Measurements from ENCODE around the gene THRAP3.

Gene THRAP3

DNA sequence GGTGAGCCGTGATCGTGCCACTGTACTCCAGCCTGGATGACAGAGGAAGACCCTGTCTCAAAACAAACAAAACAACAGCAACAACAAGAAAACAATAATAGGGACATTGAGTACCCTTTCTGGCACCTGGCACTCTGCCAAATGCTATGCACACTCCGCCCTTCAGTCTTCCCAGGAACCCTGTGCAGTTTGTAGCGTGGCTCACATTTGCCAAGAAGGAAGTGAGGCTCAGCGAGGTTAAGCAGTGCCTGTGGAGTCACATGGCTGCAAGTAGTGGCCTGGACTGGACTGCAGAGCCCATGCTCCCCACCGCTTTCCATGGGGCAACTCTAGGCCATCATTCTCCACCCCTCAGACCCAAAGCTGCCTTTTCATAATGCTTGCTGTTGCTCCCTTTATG, 104.5 kb downstream of the THRAP3 start:
- peak; percentile 77 for DNase-seq

- no peak for DNase-seq
Observed at GRCh38 chr1:36329817-36330216, 105.6 kb downstream of the THRAP3 start.

- no peak for DNase-seq
Observed at GRCh38 chr1:36330940-36331339, 106.7 kb downstream of the THRAP3 start.

GRCh38 chr1:36337830-36338229, 113.6 kb downstream of the THRAP3 start:
- no peak for DNase-seq

GRCh38 chr1:36339215-36339614, 115.0 kb downstream of the THRAP3 start:
- DNase-seq: peak; percentile 18

GRCh38 chr1:36339615-36340014, 115.4 kb downstream of the THRAP3 start:
- no peak for DNase-seq

DNA sequence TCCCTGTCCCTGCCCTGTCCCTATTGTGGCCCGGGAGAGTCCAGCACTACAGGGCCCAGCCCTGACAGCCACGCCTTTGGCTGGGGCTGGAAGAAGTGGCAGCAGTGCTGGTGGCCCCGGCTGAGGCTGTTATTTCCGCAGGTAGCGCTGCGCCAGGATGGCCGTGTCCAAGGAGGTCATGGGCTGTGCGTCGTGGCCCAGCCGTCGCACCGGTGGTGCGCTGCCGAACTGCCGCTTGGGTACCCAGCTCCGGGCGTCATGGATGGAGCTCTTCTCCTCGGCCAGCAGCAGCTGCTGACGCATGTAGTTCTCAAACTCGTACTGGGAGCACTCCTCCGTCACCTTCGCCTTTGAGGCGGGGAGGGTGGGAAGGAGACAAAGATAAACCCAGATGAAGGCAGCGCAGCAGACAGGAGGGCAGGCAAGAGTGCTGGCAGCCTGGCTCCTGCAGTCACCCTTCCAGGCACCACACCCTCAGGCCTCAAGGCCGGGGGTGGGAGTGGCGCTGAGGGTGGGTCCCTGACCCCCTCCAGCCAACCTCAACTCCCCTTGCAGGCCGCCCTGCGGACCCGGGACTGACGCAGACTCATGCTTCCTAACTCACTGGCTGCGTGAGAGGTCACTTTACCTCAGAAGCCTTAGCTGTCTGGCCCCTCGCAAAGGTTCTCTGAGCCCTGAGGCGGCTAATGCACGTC, 117.5 kb downstream of the THRAP3 start:
- no peak for DNase-seq

DNA sequence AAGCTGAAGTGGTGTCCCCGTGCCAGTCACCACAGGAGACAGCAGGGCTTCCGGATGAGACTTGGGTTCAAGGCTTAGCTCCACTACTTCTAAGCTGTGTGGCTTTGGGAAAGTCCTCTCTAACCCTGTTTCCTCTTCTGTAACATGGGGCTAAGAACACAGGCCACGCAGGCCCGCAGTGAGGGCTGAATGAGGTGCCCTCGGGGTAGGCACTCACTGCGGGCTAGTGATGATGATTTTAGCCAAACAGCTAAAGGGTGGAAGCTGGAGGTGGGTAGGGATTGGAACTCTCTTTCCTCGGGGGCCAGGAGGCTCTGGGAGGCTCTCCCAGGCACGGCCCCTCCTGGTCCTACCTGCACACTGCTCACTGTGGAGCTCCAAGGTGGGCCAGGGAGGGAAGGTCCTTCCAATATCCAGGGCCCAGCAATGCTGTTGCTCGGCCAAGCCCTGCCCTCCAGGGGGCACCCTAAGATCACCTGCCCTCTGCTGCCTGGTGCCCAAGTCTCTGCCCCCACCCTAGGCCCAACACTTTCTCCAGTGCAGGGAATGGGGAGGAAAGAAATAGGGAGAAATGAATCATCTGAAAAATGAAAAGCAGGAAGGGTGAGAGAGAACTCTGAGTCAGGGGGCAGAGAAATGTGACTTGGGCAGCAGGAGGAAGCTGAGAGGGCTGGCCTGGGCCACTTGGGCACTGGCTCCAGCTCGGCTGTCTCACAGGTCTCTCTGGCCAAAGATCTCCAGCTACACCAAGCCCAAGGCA, 118.4 kb downstream of the THRAP3 start:
- peak; percentile 20 for DNase-seq

DNA sequence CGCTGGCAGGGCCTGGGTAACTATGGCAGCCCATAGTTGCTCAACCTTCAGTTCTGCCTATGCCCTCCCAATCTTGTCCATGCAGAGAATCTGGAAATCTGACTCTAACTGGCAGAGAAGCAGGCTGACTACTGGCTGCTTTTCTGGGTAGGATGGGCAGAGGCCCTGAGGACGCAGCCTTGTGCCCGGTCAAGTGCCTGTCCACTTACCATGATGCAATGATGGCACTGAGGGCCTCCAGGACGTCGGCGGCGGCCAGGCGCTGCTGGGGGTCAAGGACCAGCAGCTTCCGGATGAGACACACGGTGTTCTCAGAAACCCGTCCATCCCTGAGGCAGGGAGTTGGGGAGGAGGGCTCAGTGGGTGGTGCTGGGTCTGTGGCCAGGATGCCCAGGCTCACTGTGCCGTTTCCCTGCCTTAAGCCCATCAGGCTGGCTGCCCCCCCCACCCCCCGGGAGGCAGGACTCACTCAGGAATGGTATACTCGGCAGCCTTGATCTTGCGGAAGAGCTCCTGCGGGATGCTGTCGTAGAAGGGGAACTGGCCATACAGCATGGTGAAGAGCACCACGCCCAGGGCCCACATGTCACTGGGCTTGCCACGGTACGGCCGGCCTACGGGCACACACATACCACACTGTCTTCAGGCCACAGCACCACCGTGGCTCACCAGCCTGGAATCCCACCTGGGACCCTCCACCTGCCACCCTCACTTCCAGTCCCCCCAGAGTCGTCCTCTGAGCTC, 119.6 kb downstream of the THRAP3 start:
- no peak for DNase-seq

- DNase-seq: no peak
Observed at GRCh38 chr1:36344395-36344680, 120.1 kb downstream of the THRAP3 start.

- DNase-seq: no peak
Observed at GRCh38 chr1:36345353-36345752, 121.1 kb downstream of the THRAP3 start.

DNA sequence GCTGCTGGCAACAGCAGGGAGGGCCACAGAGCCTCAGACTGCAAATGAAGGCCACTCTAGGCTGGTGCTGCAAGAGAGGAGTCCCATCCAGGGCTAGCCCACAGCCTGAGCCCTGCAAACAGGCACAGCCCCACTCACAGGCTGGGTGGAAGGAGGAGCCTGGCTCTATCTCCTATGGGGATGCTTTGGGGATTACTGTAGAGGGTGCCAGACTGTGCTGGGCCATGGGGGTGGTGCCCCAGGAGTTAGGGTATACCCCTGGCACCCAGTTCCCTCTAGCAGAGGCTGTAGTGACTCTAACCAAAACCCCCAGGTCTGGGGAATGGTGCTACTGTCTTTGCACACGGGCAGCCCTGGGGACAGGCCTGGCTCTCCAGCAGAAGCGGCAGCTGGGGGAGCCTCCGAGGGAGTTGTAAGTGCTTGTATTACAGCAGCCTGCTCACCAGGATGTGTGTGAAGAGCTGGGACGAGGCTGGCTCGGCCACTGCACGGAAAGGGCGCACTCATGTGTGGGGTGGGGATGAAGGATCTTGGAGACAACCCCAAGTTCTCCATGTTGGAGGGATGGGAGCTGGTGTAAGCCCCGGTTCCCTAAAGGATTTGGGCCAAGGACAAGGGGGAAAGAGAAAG, 122.6 kb downstream of the THRAP3 start:
- no peak for DNase-seq

DNA sequence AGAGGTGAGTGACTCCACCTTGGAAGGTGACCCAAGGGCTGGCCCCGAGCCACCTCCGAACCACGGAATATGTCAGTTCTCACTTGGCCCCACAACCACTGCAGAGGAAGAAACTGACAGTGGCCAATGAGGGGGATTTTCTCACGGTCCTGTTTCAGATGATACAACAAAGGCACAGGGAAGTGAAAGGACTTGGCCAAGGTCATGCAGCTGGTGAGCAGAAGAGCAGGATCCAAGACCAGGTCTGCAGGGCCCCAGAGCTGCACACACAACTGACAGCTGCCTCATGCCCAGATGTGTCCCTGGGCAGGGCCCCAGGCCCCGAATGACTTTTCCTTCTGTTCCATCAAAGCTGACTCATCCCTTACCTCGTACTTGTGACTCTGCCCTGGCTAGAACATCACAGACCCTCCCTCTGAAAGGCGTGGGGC, 125.0 kb downstream of the THRAP3 start:
- DNase-seq: no peak

DNA sequence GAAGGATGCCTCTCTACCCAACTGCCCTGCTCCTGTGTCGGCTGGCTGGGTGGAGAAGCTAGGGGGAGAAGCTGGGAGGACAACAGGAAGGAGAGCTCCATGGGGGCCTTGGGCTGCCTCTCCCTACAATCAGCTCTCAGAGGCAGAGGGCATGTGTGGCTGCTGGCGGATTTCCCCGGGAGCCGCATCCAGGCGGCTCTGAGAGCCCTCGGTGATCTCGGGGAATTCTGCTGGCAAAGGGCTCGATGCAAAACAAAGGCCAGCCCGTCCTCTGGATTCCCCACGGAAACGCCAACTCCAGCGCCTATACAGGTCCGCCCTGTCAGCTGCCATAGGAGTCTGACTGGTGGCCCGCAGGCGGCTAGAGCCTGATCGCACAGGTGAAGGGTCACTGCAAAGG, 125.6 kb downstream of the THRAP3 start:
- DNase-seq: no peak

- no peak for DNase-seq
Observed at GRCh38 chr1:36350659-36351226, 126.5 kb downstream of the THRAP3 start.

DNA sequence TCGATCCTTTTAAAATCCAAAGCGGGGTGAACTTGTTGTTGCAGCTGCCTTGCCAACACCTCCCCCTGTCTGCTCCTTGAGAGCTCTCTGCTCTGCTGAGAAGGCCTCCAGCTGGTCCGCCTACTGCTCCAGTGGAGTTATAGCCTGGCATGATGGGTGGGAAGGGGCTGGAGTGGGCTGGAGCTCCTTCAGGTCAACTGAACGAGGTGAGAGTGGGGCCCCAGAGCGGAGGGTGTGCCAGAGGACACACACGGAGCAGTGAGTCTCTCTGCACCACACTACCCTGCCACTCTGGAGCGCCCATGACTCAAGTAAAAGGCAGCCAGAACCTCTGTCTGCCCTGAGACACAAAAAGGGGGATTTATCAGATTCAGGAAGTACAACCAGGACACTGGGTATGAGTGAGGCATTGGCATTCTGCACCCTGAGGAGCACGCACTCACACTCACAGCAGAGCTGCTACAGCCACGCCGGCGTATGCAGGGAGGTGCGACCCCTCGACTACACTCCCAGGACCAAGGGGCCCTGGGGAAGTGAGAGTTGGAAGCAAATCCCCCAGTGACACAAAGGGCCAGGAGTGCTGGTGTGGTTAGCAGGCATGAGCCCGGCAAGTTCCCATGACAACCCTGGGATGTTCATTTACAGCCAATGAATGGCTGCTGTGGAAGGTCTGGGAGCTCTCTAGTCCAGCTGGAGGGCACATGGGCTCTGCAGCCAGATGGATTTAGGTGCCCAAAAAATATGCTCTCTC, 127.2 kb downstream of the THRAP3 start:
- DNase-seq: no peak

- DNase-seq: no peak
Observed at GRCh38 chr1:36352125-36352909, 128.1 kb downstream of the THRAP3 start.

DNA sequence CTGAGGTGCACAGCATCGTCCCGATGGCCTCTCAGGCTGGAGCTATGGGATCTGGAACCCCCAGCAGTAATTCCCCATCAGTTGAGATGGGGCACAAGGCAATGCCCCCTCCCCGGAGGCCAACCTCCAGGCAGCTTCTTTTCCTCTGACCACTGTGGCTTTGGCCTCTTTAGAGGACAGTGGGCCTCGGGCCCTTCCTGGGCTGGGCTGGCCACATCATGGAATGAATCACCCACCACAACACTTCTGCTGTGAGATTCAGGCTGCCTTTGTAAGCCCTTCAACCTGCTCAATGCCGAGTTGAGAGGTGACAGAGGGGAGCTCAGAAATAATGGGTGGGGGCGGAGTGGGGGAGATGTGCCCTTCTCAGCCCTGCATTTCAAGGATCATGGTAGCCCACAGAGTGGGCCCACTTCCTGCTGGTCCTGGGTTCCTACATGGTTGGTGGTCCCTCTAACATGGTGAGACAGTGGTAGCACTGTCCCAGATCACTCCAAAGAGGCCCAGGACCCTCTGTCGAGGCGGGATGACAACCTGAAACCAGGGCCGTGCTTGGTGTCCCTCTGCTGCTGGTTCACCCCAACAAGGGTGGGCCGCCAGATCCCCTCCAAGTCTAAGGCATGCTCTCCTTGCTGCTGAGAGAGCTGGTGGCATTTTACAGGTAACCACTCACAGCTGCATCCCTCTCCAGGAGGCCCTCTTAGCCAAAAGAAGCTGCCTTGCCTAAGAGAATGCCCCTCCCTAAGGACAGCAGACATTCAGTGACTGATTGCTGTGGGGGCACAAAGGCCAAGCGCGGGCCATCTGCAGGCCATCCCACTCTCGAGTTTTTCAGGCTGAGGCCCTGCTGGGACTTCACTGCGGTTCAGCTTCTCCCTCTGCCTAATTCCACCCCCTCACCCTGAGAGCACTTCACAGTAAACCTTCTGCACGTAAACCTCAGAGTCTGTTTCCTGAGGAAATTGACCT, 129.0 kb downstream of the THRAP3 start:
- DNase-seq: no peak

DNA sequence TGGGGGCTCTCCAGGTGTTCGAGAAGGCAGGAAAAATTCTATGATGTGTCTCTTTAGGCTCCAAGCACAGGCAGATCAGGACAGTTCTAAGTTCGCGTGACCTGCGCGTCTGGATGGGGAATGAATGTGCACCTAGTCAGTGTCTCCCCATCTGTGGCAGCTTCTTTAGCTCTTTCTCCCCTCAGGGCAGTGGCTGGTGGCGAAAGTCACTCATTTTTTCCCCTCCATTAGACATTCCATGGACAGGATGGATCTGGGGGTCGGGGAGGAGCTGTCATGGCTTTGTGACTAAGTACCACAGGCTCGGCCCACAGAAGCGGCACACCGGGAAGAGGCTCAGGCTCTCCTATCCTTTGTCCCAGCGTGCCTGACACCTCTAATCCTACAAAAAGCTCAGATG, 130.2 kb downstream of the THRAP3 start:
- no peak for DNase-seq
